ENCODE measurements around the gene TMEM132C. TPM values are rescaled to one million over a fixed set of nuclear protein-coding genes. Genes with fewer than 3 reads are reported as not detected.

TMEM132C gene
- total RNA-seq, 1 donor from 2014 or later, result 0.64 TPM

DNA sequence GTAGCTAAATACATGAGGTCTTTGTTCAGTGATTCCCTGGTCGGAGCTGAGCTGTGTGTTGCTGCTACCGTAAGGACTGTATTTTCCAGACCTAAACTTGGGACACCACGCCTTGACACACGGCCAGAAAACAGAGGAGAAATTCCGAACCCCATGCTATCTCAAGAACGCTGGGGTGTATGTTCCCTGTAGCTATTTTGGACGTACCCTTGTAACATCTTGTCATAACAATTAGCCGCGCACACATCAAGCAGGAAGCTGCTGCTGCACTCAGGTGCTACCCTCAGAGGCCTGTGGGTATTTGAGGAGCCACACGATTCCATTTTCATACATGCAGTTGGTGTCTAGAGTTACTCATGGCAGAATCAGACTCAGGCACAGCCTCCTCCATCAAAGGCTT lies 255.0 kb downstream of the TMEM132C start:
- Histone ChIP-seq H3K36me3 (no peaks in the 10 kb centered on the region), H3K27me3 (no peaks in the 10 kb centered on the region)
- no peak for ATAC-seq

DNA sequence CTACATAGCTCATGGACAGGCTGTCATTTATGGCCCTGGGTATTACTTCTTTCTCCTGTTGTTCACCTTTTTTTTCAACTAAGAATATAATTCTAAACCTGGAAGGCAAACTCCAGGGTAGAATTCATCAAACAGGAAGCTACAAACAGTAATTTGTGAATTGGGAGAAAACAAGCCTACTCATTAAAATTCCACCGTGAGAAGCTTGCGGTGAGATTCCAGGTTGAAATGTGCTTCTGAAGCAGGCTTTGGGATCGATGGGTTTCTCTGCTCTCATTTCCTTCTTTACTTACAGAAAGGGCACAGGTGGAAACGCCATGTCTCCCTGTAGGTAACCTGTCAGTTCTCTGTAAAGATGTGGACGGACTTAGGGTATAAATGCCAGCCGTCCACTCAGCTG lies 257.5 kb downstream of the TMEM132C start:
- TF ChIP-seq, protein P1, sequence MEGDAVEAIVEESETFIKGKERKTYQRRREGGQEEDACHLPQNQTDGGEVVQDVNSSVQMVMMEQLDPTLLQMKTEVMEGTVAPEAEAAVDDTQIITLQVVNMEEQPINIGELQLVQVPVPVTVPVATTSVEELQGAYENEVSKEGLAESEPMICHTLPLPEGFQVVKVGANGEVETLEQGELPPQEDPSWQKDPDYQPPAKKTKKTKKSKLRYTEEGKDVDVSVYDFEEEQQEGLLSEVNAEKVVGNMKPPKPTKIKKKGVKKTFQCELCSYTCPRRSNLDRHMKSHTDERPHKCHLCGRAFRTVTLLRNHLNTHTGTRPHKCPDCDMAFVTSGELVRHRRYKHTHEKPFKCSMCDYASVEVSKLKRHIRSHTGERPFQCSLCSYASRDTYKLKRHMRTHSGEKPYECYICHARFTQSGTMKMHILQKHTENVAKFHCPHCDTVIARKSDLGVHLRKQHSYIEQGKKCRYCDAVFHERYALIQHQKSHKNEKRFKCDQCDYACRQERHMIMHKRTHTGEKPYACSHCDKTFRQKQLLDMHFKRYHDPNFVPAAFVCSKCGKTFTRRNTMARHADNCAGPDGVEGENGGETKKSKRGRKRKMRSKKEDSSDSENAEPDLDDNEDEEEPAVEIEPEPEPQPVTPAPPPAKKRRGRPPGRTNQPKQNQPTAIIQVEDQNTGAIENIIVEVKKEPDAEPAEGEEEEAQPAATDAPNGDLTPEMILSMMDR (IDR thresholded peaks at IDR 0.05), result no peak
- ATAC-seq, result no peak
- Histone ChIP-seq H3K9me3 (no peaks in the 10 kb centered on the region), H3K4me1 (no peaks in the 10 kb centered on the region), H3K4me3 (no peak overlapping the region), H3K27me3 (no peaks in the 10 kb centered on the region), H3K36me3 (no peaks in the 10 kb centered on the region), H3K27ac (no peak overlapping the region)
- intact Hi-C loops (cut with DNase I), result no loop called here
- no peak for DNase-seq

More for the DNA sequence above, 255.0 kb downstream of the TMEM132C start:
- DNase-seq, result no peak
- H3K4me3 ChIP-seq, result no peak overlapping the region
- intact Hi-C loops (cut with DNase I), result no loop called here
- no peaks in the 10 kb centered on the region for H3K4me1 ChIP-seq
- TF ChIP-seq, protein P1 (IDR thresholded peaks at IDR 0.05), result no peak
- H3K27ac ChIP-seq, result no peak overlapping the region
- no peaks in the 10 kb centered on the region for H3K9me3 ChIP-seq

DNA sequence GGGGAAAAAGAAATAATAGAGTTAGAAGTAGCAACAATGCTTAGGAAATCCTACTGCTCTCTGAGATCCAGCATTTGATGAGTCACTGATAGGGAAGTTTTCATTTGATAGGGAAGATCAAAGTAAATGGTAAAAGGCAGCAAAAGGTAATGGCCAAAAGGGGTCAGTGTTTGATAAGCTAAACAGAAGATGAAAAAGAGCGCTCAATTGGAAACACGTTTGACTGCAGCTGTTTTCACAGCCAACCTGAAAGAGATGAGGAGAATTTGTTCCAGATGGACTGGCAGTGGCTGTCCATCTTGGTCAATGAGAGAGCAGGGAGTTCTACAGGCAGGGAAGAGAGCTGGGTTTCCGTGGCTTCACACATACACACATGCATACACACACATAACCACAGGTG lies 264.2 kb downstream of the TMEM132C start:
- ATAC-seq, result no peak
- Histone ChIP-seq H3K4me3 (no peak overlapping the region), H3K4me1 (no peaks in the 10 kb centered on the region), H3K27me3 (no peaks in the 10 kb centered on the region), H3K27ac (no peak overlapping the region), H3K36me3 (no peaks in the 10 kb centered on the region), H3K9me3 (no peaks in the 10 kb centered on the region)
- DNase-seq, result no peak
- intact Hi-C loops (cut with DNase I), result no loop called here
- TF ChIP-seq, protein P1 (IDR thresholded peaks at IDR 0.05), result no peak

DNA sequence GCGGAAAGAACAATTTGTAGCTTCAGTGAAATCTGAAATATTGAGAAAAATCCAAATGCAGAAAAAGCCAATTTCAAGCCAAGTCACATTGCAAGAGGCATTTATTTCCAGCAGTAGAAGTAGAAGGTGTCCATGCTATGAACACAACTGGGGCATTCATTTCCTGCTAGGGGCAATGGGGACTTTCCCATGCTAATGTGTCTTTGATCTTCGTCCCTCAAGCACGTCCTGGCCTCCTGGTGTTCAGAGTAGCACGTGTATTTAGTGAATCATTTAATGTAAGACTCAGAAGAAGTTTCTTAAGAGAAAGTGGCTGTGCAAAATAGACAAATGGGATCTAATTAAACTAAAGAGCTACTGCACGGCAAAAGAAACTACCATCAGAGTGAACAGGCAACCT lies 267.9 kb downstream of the TMEM132C start:
- Histone ChIP-seq H3K27ac (no peak overlapping the region), H3K9me3 (no peaks in the 10 kb centered on the region), H3K36me3 (no peaks in the 10 kb centered on the region), H3K4me3 (no peak overlapping the region), H3K4me1 (no peaks in the 10 kb centered on the region), H3K27me3 (no peaks in the 10 kb centered on the region)
- DNase-seq (no peak), ATAC-seq (no peak)
- intact Hi-C loops (cut with DNase I), result no loop called here
- TF ChIP-seq, protein P1 (IDR thresholded peaks at IDR 0.05), result no peak

DNA sequence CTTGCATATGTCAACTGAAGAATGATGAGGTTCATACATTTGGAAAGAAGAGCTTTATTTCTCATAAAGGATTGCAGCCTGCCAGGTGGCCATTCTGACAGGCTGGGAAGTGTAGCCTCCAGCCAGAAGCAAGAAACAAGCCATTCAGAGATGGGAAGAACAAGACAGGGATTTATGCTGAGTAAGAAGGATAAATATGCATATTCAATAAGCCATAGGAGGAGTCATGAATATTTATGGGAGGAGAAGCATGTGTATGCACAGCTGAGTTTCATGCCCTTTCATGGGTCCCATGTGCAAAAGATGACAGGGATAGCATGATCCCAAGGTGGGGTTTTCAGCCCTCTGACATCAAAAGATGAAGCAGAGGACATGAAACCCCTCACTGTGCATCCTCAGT lies 269.8 kb downstream of the TMEM132C start:
- Histone ChIP-seq H3K27ac (no peak overlapping the region), H3K4me1 (no peaks in the 10 kb centered on the region), H3K9me3 (no peaks in the 10 kb centered on the region), H3K4me3 (no peak overlapping the region), H3K27me3 (no peaks in the 10 kb centered on the region), H3K36me3 (no peaks in the 10 kb centered on the region)
- TF ChIP-seq, protein P1 (IDR thresholded peaks at IDR 0.05), result no peak
- no peak for ATAC-seq
- intact Hi-C loops (cut with DNase I), result no loop called here
- no peak for DNase-seq

DNA sequence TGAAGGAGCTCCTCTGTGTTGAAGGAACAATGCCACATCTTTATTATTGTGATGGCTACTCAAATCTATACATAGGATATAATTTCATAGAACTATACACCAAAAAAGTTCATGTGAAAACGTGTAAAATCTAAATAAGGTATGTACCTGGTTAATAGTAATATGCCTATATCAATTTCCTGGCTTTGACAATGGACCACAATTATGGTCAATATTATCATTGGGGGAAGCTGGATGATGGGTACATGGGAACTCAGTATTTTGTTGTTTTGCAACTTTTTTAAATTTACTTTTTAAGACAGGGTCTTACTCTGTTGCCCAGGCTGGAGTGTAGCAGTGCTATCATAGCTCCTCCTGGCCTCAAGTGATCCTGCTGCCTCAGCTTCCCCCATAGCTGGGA lies 270.7 kb downstream of the TMEM132C start:
- no peak overlapping the region for H3K4me3 ChIP-seq
- H3K27me3 ChIP-seq, result no peaks in the 10 kb centered on the region
- no peaks in the 10 kb centered on the region for H3K4me1 ChIP-seq
- intact Hi-C loops (cut with DNase I), result no loop called here
- H3K36me3 ChIP-seq, result no peaks in the 10 kb centered on the region
- H3K9me3 ChIP-seq, result no peaks in the 10 kb centered on the region
- TF ChIP-seq, protein P1 (IDR thresholded peaks at IDR 0.05), result no peak
- DNase-seq (no peak), ATAC-seq (no peak)
- H3K27ac ChIP-seq, result no peak overlapping the region

Data from upper lobe of right lung (tissue), 1 donor.